ENCODE data around the gene COL4A5. TPM values are rescaled to one million over a fixed set of nuclear protein-coding genes. Genes with fewer than 3 reads are reported as not detected.
"Not testable (repeated sequence)": the region's sequence is repeated elsewhere in the genome, so short reads cannot be mapped to it uniquely, and the experiment has no call there.

The COL4A5 gene
- total RNA-seq, 1 donor, result not detected

GRCh38 chrX:108437349-108438109, 2.1 kb upstream of the COL4A5 start:
- Histone ChIP-seq H3K4me3 (ENCODE audit: low read length) (no peak overlapping the region), H3K4me1 (ENCODE audit: insufficient read depth, low read length) (no peaks in the 10 kb centered on the region), H3K27me3 (ENCODE audit: insufficient read depth, low read length) (peaks cover 27% of the 10 kb centered on the region), H3K9me3 (ENCODE audit: low read depth, low read length) (no peaks in the 10 kb centered on the region)

- Histone ChIP-seq H3K4me1 (ENCODE audit: insufficient read depth, low read length) (no peaks in the 10 kb centered on the region), H3K9me3 (ENCODE audit: low read depth, low read length) (no peaks in the 10 kb centered on the region), H3K27me3 (ENCODE audit: insufficient read depth, low read length) (peaks cover 27% of the 10 kb centered on the region), H3K4me3 (ENCODE audit: low read length) (no peak within 1 kb of the TSS)
These were observed 1.5 kb upstream of the COL4A5 start, which contains the start of gene COL4A6 for GRCh38 chrX:108438110-108438623. TSS of gene COL4A6 (minus strand) at chrX:108438422. CDS start at chrX:108438196, 226 bp downstream.

GRCh38 chrX:108439961-108440696, 491 bp downstream of the COL4A5 start:
- Histone ChIP-seq H3K4me1 (ENCODE audit: insufficient read depth, low read length) (no peaks in the 10 kb centered on the region), H3K9me3 (ENCODE audit: low read depth, low read length) (no peaks in the 10 kb centered on the region), H3K27me3 (ENCODE audit: insufficient read depth, low read length) (peaks cover 27% of the 10 kb centered on the region), H3K4me3 (ENCODE audit: low read length) (no peak overlapping the region)

GRCh38 chrX:108442901-108443464, 3.3 kb downstream of the COL4A5 start:
- Histone ChIP-seq H3K27me3 (ENCODE audit: insufficient read depth, low read length) (peaks cover 23% of the 10 kb centered on the region), H3K9me3 (ENCODE audit: low read depth, low read length) (no peaks in the 10 kb centered on the region), H3K4me1 (ENCODE audit: insufficient read depth, low read length) (no peaks in the 10 kb centered on the region), H3K4me3 (ENCODE audit: low read length) (no peak overlapping the region)

- Histone ChIP-seq H3K4me3 (ENCODE audit: low read length) (no peak overlapping the region), H3K27me3 (ENCODE audit: insufficient read depth, low read length) (no peaks in the 10 kb centered on the region), H3K9me3 (ENCODE audit: low read depth, low read length) (no peaks in the 10 kb centered on the region), H3K4me1 (ENCODE audit: insufficient read depth, low read length) (no peaks in the 10 kb centered on the region)
These were observed 7.7 kb downstream of the COL4A5 start for GRCh38 chrX:108447303-108447702.

GRCh38 chrX:108453841-108454240, 14.2 kb downstream of the COL4A5 start:
- Histone ChIP-seq H3K9me3 (ENCODE audit: low read depth, low read length) (no peaks in the 10 kb centered on the region), H3K4me3 (ENCODE audit: low read length) (no peak overlapping the region), H3K4me1 (ENCODE audit: insufficient read depth, low read length) (no peaks in the 10 kb centered on the region), H3K27me3 (ENCODE audit: insufficient read depth, low read length) (no peaks in the 10 kb centered on the region)

GRCh38 chrX:108456971-108457477, 17.4 kb downstream of the COL4A5 start:
- Histone ChIP-seq H3K4me1 (ENCODE audit: insufficient read depth, low read length) (no peaks in the 10 kb centered on the region), H3K4me3 (ENCODE audit: low read length) (no peak overlapping the region), H3K27me3 (ENCODE audit: insufficient read depth, low read length) (no peaks in the 10 kb centered on the region), H3K9me3 (ENCODE audit: low read depth, low read length) (no peaks in the 10 kb centered on the region)

- H3K27me3 ChIP-seq (ENCODE audit: insufficient read depth, low read length), result no peaks in the 10 kb centered on the region
- H3K4me1 ChIP-seq (ENCODE audit: insufficient read depth, low read length), result no peaks in the 10 kb centered on the region
- no peak overlapping the region for H3K4me3 ChIP-seq (ENCODE audit: low read length)
- H3K9me3 ChIP-seq (ENCODE audit: low read depth, low read length), result no peaks in the 10 kb centered on the region
These were observed 25.0 kb downstream of the COL4A5 start for GRCh38 chrX:108464604-108465003.

- H3K27me3 ChIP-seq (ENCODE audit: insufficient read depth, low read length), result no peaks in the 10 kb centered on the region
- no peaks in the 10 kb centered on the region for H3K4me1 ChIP-seq (ENCODE audit: insufficient read depth, low read length)
- H3K9me3 ChIP-seq (ENCODE audit: low read depth, low read length), result no peaks in the 10 kb centered on the region
- no peak overlapping the region for H3K4me3 ChIP-seq (ENCODE audit: low read length)
These were observed 28.8 kb downstream of the COL4A5 start for GRCh38 chrX:108468486-108468885.

GRCh38 chrX:108473979-108474378, 34.3 kb downstream of the COL4A5 start:
- H3K9me3 ChIP-seq (ENCODE audit: low read depth, low read length), result no peaks in the 10 kb centered on the region
- no peaks in the 10 kb centered on the region for H3K4me1 ChIP-seq (ENCODE audit: insufficient read depth, low read length)
- no peaks in the 10 kb centered on the region for H3K27me3 ChIP-seq (ENCODE audit: insufficient read depth, low read length)
- no peak overlapping the region for H3K4me3 ChIP-seq (ENCODE audit: low read length)

GRCh38 chrX:108481528-108481927, 41.9 kb downstream of the COL4A5 start:
- H3K9me3 ChIP-seq (ENCODE audit: low read depth, low read length); H3K27me3 ChIP-seq (ENCODE audit: insufficient read depth, low read length); H3K4me1 ChIP-seq (ENCODE audit: insufficient read depth, low read length); H3K4me3 ChIP-seq (ENCODE audit: low read length): not testable (repeated sequence)

GRCh38 chrX:108484251-108484650, 44.6 kb downstream of the COL4A5 start:
- no peaks in the 10 kb centered on the region for H3K27me3 ChIP-seq (ENCODE audit: insufficient read depth, low read length)
- no peaks in the 10 kb centered on the region for H3K9me3 ChIP-seq (ENCODE audit: low read depth, low read length)
- H3K4me1 ChIP-seq (ENCODE audit: insufficient read depth, low read length), result no peaks in the 10 kb centered on the region
- H3K4me3 ChIP-seq (ENCODE audit: low read length), result no peak overlapping the region

GRCh38 chrX:108485960-108486359, 46.3 kb downstream of the COL4A5 start:
- Histone ChIP-seq H3K27me3 (ENCODE audit: insufficient read depth, low read length) (no peaks in the 10 kb centered on the region), H3K4me1 (ENCODE audit: insufficient read depth, low read length) (no peaks in the 10 kb centered on the region), H3K9me3 (ENCODE audit: low read depth, low read length) (no peaks in the 10 kb centered on the region), H3K4me3 (ENCODE audit: low read length) (no peak overlapping the region)

- Histone ChIP-seq H3K9me3 (ENCODE audit: low read depth, low read length) (no peaks in the 10 kb centered on the region), H3K4me1 (ENCODE audit: insufficient read depth, low read length) (no peaks in the 10 kb centered on the region), H3K27me3 (ENCODE audit: insufficient read depth, low read length) (no peaks in the 10 kb centered on the region), H3K4me3 (ENCODE audit: low read length) (no peak overlapping the region)
These were observed 54.9 kb downstream of the COL4A5 start for GRCh38 chrX:108494406-108495090.

GRCh38 chrX:108511721-108512120, 72.1 kb downstream of the COL4A5 start:
- no peaks in the 10 kb centered on the region for H3K27me3 ChIP-seq (ENCODE audit: insufficient read depth, low read length)
- no peak overlapping the region for H3K4me3 ChIP-seq (ENCODE audit: low read length)
- no peaks in the 10 kb centered on the region for H3K9me3 ChIP-seq (ENCODE audit: low read depth, low read length)
- no peaks in the 10 kb centered on the region for H3K4me1 ChIP-seq (ENCODE audit: insufficient read depth, low read length)

Measured in mononuclear cell (primary cell).